ENCODE results near the gene GNG7. TPM values are rescaled to one million over a fixed set of nuclear protein-coding genes. Genes with fewer than 3 reads are reported as not detected.
A peak's percentile ranks its signal among the peaks of the same experiment; 100 is the strongest.

Gene GNG7
- total and polyA plus RNA-seq, 2 experiments from 2014 or later = 0.11 to 0.13 TPM

- H2AFZ ChIP-seq = no peak overlapping the region
- 9 to 10% methylated on average over 4 of the region's 4 CpGs for WGBS, 2 experiments (ENCODE audit: low coverage in 1 of 2, low lambda C conversion rate in 2 of 2, missing lambda C conversion rate in 2 of 2)
- H4K20me1 ChIP-seq (ENCODE audit: insufficient read depth) = no peaks in the 10 kb centered on the region
- H3K27ac ChIP-seq = no peak overlapping the region
- H3K79me2 ChIP-seq (ENCODE audit: insufficient read depth) = peaks cover 6% of the 10 kb centered on the region
- no peaks in the 10 kb centered on the region for H3K36me3 ChIP-seq (ENCODE audit: low read depth)
- no peaks in the 10 kb centered on the region for H3K9me2 ChIP-seq (ENCODE audit: insufficient read depth)
- H3K4me3 ChIP-seq = no peak overlapping the region
- no peaks in the 10 kb centered on the region for H3K9me3 ChIP-seq (ENCODE audit: low read depth)
- DNase-seq = no peak
- no peak overlapping the region for H3K4me2 ChIP-seq (ENCODE audit: unreplicated experiment)
- no peak overlapping the region for H3K9ac ChIP-seq
- no peaks in the 10 kb centered on the region for H3K4me1 ChIP-seq (ENCODE audit: insufficient read depth)
- in situ Hi-C loops (cut with MboI) = no loop called here
- TF ChIP-seq EZH2phosphoT487 (IDR thresholded peaks at IDR 0.05; ENCODE audit: insufficient read depth, low read depth) (no peak), EZH2 (IDR thresholded peaks at IDR 0.05; ENCODE audit: insufficient read depth, poor library complexity, severe bottlenecking) (no peak)
- no peaks in the 10 kb centered on the region for H3F3A ChIP-seq (ENCODE audit: insufficient read depth)
- H3K27me3 ChIP-seq (replicated peaks; ENCODE audit: insufficient read depth) = peaks cover 3% of the 10 kb centered on the region; the same call in 1 of the 2 replicates
Measured at GRCh38 chr19:2744113-2744512, 41.6 kb upstream of the GNG7 start.

- 31 to 38% methylated on average over 8 of the region's 8 CpGs for WGBS, 2 experiments (ENCODE audit: low coverage in 1 of 2, low lambda C conversion rate in 2 of 2, missing lambda C conversion rate in 2 of 2)
Measured at GRCh38 chr19:2743099-2743498, 40.6 kb upstream of the GNG7 start.

DNA sequence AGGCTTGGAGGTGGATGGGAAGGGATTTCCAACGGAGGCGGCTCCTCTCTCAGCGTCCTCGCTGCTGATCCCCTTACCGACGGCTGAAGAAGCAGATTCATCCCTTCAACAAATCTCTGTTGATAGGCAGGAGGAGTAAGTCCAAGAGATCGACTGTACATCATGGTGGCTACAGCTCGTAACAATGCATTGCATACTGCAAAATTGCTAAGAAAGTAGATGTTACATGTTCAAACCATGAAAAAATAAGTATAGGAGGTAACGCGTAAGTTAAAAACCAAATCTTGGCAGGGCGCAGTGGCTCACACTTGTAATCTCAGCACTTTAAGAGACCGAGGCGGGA is 37.8 kb upstream of the GNG7 start:
- Histone ChIP-seq H3K27ac (no peak overlapping the region), H3K4me3 (no peak overlapping the region), H3K9ac (no peak overlapping the region), H3F3A (ENCODE audit: insufficient read depth) (no peaks in the 10 kb centered on the region), H3K27me3 (replicated peaks; ENCODE audit: insufficient read depth) (no peaks in the 10 kb centered on the region), H3K4me1 (ENCODE audit: insufficient read depth) (no peaks in the 10 kb centered on the region), H3K36me3 (ENCODE audit: low read depth) (no peaks in the 10 kb centered on the region; the same call in 1 of the 2 replicates), H2AFZ (no peak overlapping the region), H3K4me2 (ENCODE audit: unreplicated experiment) (no peak overlapping the region), H4K20me1 (ENCODE audit: insufficient read depth) (no peaks in the 10 kb centered on the region), H3K9me2 (ENCODE audit: insufficient read depth) (no peaks in the 10 kb centered on the region), H3K79me2 (ENCODE audit: insufficient read depth) (peaks cover 15% of the 10 kb centered on the region), H3K9me3 (ENCODE audit: low read depth) (no peaks in the 10 kb centered on the region)
- in situ Hi-C loops (cut with MboI) = no loop called here
- TF ChIP-seq EZH2phosphoT487 (IDR thresholded peaks at IDR 0.05; ENCODE audit: insufficient read depth, low read depth) = no peak
- TF ChIP-seq EZH2 (IDR thresholded peaks at IDR 0.05; ENCODE audit: insufficient read depth, poor library complexity, severe bottlenecking) = no peak
- DNase-seq = no peak
- WGBS, 2 experiments (ENCODE audit: low coverage in 1 of 2, low lambda C conversion rate in 2 of 2, missing lambda C conversion rate in 2 of 2) = 45 to 47% methylated on average over 13 of the region's 13 CpGs

More at GRCh38 chr19:2743099-2743498, 40.6 kb upstream of the GNG7 start:
- Histone ChIP-seq H3K9me3 (ENCODE audit: low read depth) (no peaks in the 10 kb centered on the region), H3K4me2 (ENCODE audit: unreplicated experiment) (no peak overlapping the region), H3K79me2 (ENCODE audit: insufficient read depth) (peaks cover 8% of the 10 kb centered on the region), H3F3A (ENCODE audit: insufficient read depth) (no peaks in the 10 kb centered on the region), H3K9ac (no peak overlapping the region), H3K4me1 (ENCODE audit: insufficient read depth) (no peaks in the 10 kb centered on the region), H2AFZ (no peak overlapping the region), H3K36me3 (ENCODE audit: low read depth) (no peaks in the 10 kb centered on the region), H3K4me3 (no peak overlapping the region), H3K27me3 (replicated peaks; ENCODE audit: insufficient read depth) (peaks cover 3% of the 10 kb centered on the region; the same call in 1 of the 2 replicates), H4K20me1 (ENCODE audit: insufficient read depth) (no peaks in the 10 kb centered on the region), H3K9me2 (ENCODE audit: insufficient read depth) (no peaks in the 10 kb centered on the region), H3K27ac (no peak overlapping the region)
- in situ Hi-C loops (cut with MboI) = no loop called here
- TF ChIP-seq EZH2 (IDR thresholded peaks at IDR 0.05; ENCODE audit: insufficient read depth, poor library complexity, severe bottlenecking) = no peak
- no peak for TF ChIP-seq EZH2phosphoT487 (IDR thresholded peaks at IDR 0.05; ENCODE audit: insufficient read depth, low read depth)
- no peak for DNase-seq

DNA sequence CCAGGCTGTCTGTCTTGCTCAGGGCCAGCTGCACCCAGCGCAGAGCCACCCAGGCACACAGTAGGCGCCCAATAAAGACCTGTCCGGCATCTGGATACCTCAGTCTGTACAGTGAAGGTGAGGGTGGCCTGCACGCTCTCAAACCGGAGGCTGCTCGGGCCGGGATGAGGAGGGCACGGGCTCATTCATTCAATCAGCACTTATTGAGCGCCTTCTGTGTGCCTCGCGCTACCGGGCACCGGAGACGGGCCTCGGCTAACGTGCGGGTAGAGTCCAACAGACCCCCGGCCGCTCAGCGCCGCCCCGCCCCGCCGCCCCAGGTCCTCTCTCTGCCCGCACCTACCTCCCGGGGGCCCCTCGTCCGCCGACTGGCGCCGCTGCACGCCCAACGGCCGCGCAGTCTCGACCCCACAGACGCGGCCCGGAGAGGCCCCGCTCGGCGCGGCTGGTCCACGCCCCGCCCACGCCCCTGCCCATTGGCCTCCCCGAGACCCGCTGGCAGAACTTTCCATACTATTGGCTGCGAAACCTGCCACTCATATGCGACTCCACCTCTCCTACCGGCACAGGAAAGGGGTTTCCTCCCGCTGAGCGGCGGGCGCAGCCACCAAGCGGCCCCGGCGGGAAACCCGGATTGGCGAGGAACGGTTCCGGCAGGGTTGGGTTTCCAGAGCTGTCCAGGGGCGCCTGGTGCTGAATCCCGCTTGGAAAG is 37.3 kb upstream of the GNG7 start, which contains the start of gene SLC39A3:
SLC39A3 (minus strand) TSS at position 416 of the 712 bp plus-strand sequence. CDS start 2,760 bp downstream, outside the sequence.
- Histone ChIP-seq H2AFZ (peak within 1 kb of the TSS; percentile 89), H3K4me2 (ENCODE audit: unreplicated experiment) (peak within 1 kb of the TSS; percentile 94), H3K27me3 (replicated peaks; ENCODE audit: insufficient read depth) (no peaks in the 10 kb centered on the region), H3K27ac (no peak within 1 kb of the TSS; the same call in 1 of the 2 replicates), H3K4me3 (peak within 1 kb of the TSS; percentile 93), H4K20me1 (ENCODE audit: insufficient read depth) (no peaks in the 10 kb centered on the region), H3K4me1 (ENCODE audit: insufficient read depth) (no peaks in the 10 kb centered on the region), H3K9me3 (ENCODE audit: low read depth) (no peaks in the 10 kb centered on the region), H3K9me2 (ENCODE audit: insufficient read depth) (no peaks in the 10 kb centered on the region), H3K79me2 (ENCODE audit: insufficient read depth) (peaks cover 15% of the 10 kb centered on the region), H3F3A (ENCODE audit: insufficient read depth) (no peaks in the 10 kb centered on the region), H3K9ac (peak within 1 kb of the TSS; percentile 82), H3K36me3 (ENCODE audit: low read depth) (no peaks in the 10 kb centered on the region; the same call in 1 of the 2 replicates)
- DNase-seq = peak; percentile 96
- TF ChIP-seq EZH2 (IDR thresholded peaks at IDR 0.05; ENCODE audit: insufficient read depth, poor library complexity, severe bottlenecking) = no peak
- WGBS, 2 experiments (ENCODE audit: low coverage in 1 of 2, low lambda C conversion rate in 2 of 2, missing lambda C conversion rate in 2 of 2) = 1 to 3% methylated on average over 40 to 62 of the region's 64 CpGs
- in situ Hi-C loops (cut with MboI) = no loop called here
